ENCODE results near the gene MMP12.

DNA sequence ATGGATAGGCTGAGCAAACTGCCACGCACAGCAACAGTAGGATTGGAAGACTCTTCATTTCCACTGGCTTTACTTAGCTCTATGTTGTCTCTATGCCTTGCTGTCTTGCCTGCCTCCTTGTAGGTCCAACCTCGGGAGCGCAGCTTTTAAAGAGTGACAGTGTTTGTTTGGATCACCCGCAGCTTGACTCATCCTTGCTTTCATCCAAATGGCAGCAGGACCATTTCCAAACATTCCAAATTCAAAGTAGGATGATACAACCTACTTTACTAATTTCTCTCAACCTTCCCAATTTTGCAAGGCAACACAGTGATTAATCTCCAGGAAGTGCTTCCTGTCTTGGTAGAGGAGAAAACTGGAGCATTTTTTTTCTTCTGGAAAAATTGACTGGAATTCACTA, 31.3 kb downstream of the MMP12 start, which contains the start of gene MMP3:
- TF ChIP-seq CTCF (IDR thresholded peaks at IDR 0.05) (no peak), EP300 (IDR thresholded peaks at IDR 0.05) (no peak), POLR2A (IDR thresholded peaks at IDR 0.05) (no peak)

Data from ovary (tissue), 3 donors.